GM04503 (cell line): Measurements from ENCODE around the gene NUDT1.

ENCODE experiments used
- DNase-seq: peaks from one replicate; pipeline ENCODE4 v3.0.0-alpha.2; 2012; ENCODE audit warnings: low read depth

The NUDT1 gene

GRCh38 chr7:2241580-2242540, at the start of gene NUDT1, which contains the start of gene MRM2:
TSS of gene NUDT1 (plus strand) at chr7:2242226. CDS start at chr7:2244575, 2,349 bp downstream.
TSS of gene MRM2 (minus strand) at chr7:2242205. CDS start at chr7:2242169, 36 bp downstream.
- no peak for DNase-seq

GRCh38 chr7:2192831-2193534, 49.0 kb upstream of the NUDT1 start:
- no peak for DNase-seq

GRCh38 chr7:2193575-2194305, 48.3 kb upstream of the NUDT1 start:
- no peak for DNase-seq

GRCh38 chr7:2195400-2196246, 46.4 kb upstream of the NUDT1 start:
- no peak for DNase-seq

GRCh38 chr7:2196381-2197378, 45.3 kb upstream of the NUDT1 start:
- no peak for DNase-seq

- DNase-seq: no peak
Observed at GRCh38 chr7:2197436-2198155, 44.4 kb upstream of the NUDT1 start.

GRCh38 chr7:2198206-2198605, 43.8 kb upstream of the NUDT1 start:
- DNase-seq: no peak

GRCh38 chr7:2198760-2199159, 43.3 kb upstream of the NUDT1 start:
- no peak for DNase-seq

GRCh38 chr7:2199528-2199927, 42.5 kb upstream of the NUDT1 start:
- DNase-seq: no peak

GRCh38 chr7:2199956-2200583, 42.0 kb upstream of the NUDT1 start:
- no peak for DNase-seq

- no peak for DNase-seq
Observed at GRCh38 chr7:2200584-2200980, 41.4 kb upstream of the NUDT1 start.

GRCh38 chr7:2201128-2201527, 40.9 kb upstream of the NUDT1 start:
- no peak for DNase-seq

- no peak for DNase-seq
Observed at GRCh38 chr7:2201686-2202360, 40.2 kb upstream of the NUDT1 start.

- no peak for DNase-seq
Observed at GRCh38 chr7:2202361-2202761, 39.7 kb upstream of the NUDT1 start.

GRCh38 chr7:2202901-2203765, 38.9 kb upstream of the NUDT1 start:
- DNase-seq: no peak

GRCh38 chr7:2203766-2204300, 38.2 kb upstream of the NUDT1 start:
- DNase-seq: no peak

GRCh38 chr7:2204446-2204845, 37.6 kb upstream of the NUDT1 start:
- no peak for DNase-seq
